Fibroblast of skin of left quadriceps (primary cell): Measurements from ENCODE around the gene KDELR3.

Experiments
- DNase-seq, 2 experiments: peaks; one replicate each; pipeline ENCODE4 v3.0.0-alpha.2; 2013; ENCODE audit warnings: low read depth in 2 of 2

KDELR3 gene

GRCh38 chr22:38437416-38437815, 30.5 kb upstream of the KDELR3 start:
- DNase-seq: no peak

GRCh38 chr22:38440747-38441350, 27.0 kb upstream of the KDELR3 start:
- DNase-seq: no peak

GRCh38 chr22:38441620-38442287, 26.1 kb upstream of the KDELR3 start:
- no peak for DNase-seq

GRCh38 chr22:38442967-38443627, 24.8 kb upstream of the KDELR3 start:
- DNase-seq: no peak

GRCh38 chr22:38443628-38444521, 24.0 kb upstream of the KDELR3 start:
- DNase-seq: no peak

- no peak for DNase-seq
Measured at GRCh38 chr22:38444783-38445182, 23.1 kb upstream of the KDELR3 start.

GRCh38 chr22:38446018-38446601, 21.8 kb upstream of the KDELR3 start:
- no peak for DNase-seq

GRCh38 chr22:38448945-38449745, 18.8 kb upstream of the KDELR3 start:
- no peak for DNase-seq

GRCh38 chr22:38449776-38450175, 18.1 kb upstream of the KDELR3 start:
- no peak for DNase-seq

GRCh38 chr22:38450234-38450797, 17.6 kb upstream of the KDELR3 start:
- DNase-seq: no peak

- DNase-seq: no peak
Measured at GRCh38 chr22:38451404-38451803, 16.5 kb upstream of the KDELR3 start.

GRCh38 chr22:38451864-38452263, 16.0 kb upstream of the KDELR3 start:
- DNase-seq: no peak

GRCh38 chr22:38452373-38453065, 15.4 kb upstream of the KDELR3 start:
- no peak for DNase-seq

- DNase-seq: no peak
Measured at GRCh38 chr22:38453066-38453672, 14.7 kb upstream of the KDELR3 start.

- no peak for DNase-seq
Measured at GRCh38 chr22:38453996-38454352, 13.9 kb upstream of the KDELR3 start.

GRCh38 chr22:38454353-38455075, 13.4 kb upstream of the KDELR3 start:
- DNase-seq: no peak

GRCh38 chr22:38455076-38455529, 12.8 kb upstream of the KDELR3 start, which contains the start of gene KCNJ4:
Gene KCNJ4, minus strand, starts transcription at chr22:38455199. Its CDS starts 27,067 bp downstream, at chr22:38428132.
- no peak for DNase-seq

- no peak for DNase-seq
Measured at GRCh38 chr22:38455530-38456271, 12.2 kb upstream of the KDELR3 start.
